Cardiac muscle cell (in vitro differentiated cells and primary cell): ENCODE results near the gene ZNF771. TPM values are rescaled to one million over a fixed set of nuclear protein-coding genes. Genes with fewer than 3 reads are reported as not detected.

Experiments used
- DNase-seq, 2 donors: peaks; one replicate each; pipeline versions ENCODE4 v3.0.0 to v3.0.0-alpha.2; 2010 to 2017; ENCODE audit warnings: low read depth in 1 of 2, low spot score in 1 of 2
- H3K27ac ChIP-seq: fragments of 200-600 bp; sonication (generic); 2 replicates; pipeline ENCODE4 v1.5.1; 2016
- H3K27me3 ChIP-seq: fragments of 200-600 bp; sonication (generic); 2 replicates; pipeline ENCODE4 v1.6.0; 2016; ENCODE audit warnings: control low read depth
- H3K36me3 ChIP-seq: fragments of 200-600 bp; sonication (generic); 2 replicates; pipeline ENCODE4 v1.5.1; 2016; ENCODE audit warnings: control low read depth
- H3K4me1 ChIP-seq: fragments of 200-600 bp; sonication (generic); 2 replicates; pipeline ENCODE4 v1.8.1; 2017; ENCODE audit warnings: low read depth, mild to moderate bottlenecking, mixed run types
- H3K4me3 ChIP-seq: fragments of 200-600 bp; sonication (generic); 2 replicates; pipeline ENCODE4 v1.5.1; 2016; ENCODE audit warnings: mild to moderate bottlenecking
- H3K9me3 ChIP-seq: fragments of 200-600 bp; sonication (generic); 2 replicates; pipeline ENCODE4 v1.5.1; 2017; ENCODE audit warnings: low read depth, mild to moderate bottlenecking, control low read depth
- polyA plus RNA-seq: library from polyadenylated mRNA; unstranded; fragments of >200 nt; fragmentation: Nextera tagmentation; extraction: Ambion mirVana; gene quantifications from 2 replicates; pipeline ENCODE4 v1.2.1, GENCODE V29; 2016
- total RNA-seq: library from RNA; depleted of rRNA; stranded (reverse); fragments of >200 nt; gene quantifications from 2 replicates; pipeline ENCODE4 v1.2.3, GENCODE V29; 2016
- TF ChIP-seq, protein P1 (sequence below): IDR thresholded peaks from 2 replicates; pipeline ENCODE4 v1.5.1; 2012; ENCODE audit warnings: low read depth, mild to moderate bottlenecking, low read length

Gene ZNF771
- total and polyA plus RNA-seq, 2 experiments from 2014 or later, result 31.5 to 36.1 TPM

- no peak for DNase-seq
- Histone ChIP-seq H3K9me3 (no peaks in the 10 kb centered on the region), H3K36me3 (no peaks in the 10 kb centered on the region), H3K27ac (peak overlapping the region; percentile 98), H3K4me1 (peaks cover 15% of the 10 kb centered on the region), H3K27me3 (no peaks in the 10 kb centered on the region), H3K4me3 (no peak overlapping the region)
- TF ChIP-seq, protein P1, sequence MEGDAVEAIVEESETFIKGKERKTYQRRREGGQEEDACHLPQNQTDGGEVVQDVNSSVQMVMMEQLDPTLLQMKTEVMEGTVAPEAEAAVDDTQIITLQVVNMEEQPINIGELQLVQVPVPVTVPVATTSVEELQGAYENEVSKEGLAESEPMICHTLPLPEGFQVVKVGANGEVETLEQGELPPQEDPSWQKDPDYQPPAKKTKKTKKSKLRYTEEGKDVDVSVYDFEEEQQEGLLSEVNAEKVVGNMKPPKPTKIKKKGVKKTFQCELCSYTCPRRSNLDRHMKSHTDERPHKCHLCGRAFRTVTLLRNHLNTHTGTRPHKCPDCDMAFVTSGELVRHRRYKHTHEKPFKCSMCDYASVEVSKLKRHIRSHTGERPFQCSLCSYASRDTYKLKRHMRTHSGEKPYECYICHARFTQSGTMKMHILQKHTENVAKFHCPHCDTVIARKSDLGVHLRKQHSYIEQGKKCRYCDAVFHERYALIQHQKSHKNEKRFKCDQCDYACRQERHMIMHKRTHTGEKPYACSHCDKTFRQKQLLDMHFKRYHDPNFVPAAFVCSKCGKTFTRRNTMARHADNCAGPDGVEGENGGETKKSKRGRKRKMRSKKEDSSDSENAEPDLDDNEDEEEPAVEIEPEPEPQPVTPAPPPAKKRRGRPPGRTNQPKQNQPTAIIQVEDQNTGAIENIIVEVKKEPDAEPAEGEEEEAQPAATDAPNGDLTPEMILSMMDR, result no peak
These were observed 30.2 kb upstream of the ZNF771 start for GRCh38 chr16:30377050-30377811.

DNA sequence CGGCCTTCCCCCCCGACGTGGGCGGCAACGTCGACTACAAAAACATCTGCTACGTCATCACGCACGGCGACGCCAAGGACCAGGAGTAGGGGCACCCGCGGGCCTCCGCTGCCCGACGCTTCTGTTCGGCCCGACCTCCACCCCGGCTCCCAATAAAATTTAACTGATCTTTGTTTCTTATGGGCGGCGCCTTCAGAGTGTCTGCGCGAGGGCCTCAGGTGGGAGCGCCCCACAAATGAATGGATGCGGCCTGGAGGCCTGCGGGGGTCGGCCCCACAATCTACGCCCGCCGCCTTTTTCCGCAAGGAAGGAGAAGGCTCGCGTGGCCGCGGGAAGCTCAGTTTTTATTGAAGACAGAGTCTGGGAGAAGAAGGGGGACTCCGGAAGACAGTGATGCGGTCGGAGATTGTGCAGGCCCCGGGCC is 29.6 kb upstream of the ZNF771 start:
- DNase-seq, result peak; percentile 86 to 95
- H3K27ac ChIP-seq, result peak overlapping the region; percentile 98
- peaks cover 9% of the 10 kb centered on the region for H3K4me1 ChIP-seq
- H3K36me3 ChIP-seq, result no peaks in the 10 kb centered on the region
- no peaks in the 10 kb centered on the region for H3K27me3 ChIP-seq
- H3K9me3 ChIP-seq, result no peaks in the 10 kb centered on the region
- TF ChIP-seq, protein P1, result no peak
- H3K4me3 ChIP-seq, result peak overlapping the region; percentile 60

GRCh38 chr16:30378236-30379157 is 28.9 kb upstream of the ZNF771 start:
- Histone ChIP-seq H3K4me1 (peaks cover 9% of the 10 kb centered on the region), H3K4me3 (peak overlapping the region; percentile 60), H3K27ac (peak overlapping the region; percentile 98), H3K27me3 (no peaks in the 10 kb centered on the region), H3K9me3 (no peaks in the 10 kb centered on the region), H3K36me3 (no peaks in the 10 kb centered on the region)
- TF ChIP-seq, protein P1, result peak; percentile 25
- DNase-seq, result peak; percentile 99

DNA sequence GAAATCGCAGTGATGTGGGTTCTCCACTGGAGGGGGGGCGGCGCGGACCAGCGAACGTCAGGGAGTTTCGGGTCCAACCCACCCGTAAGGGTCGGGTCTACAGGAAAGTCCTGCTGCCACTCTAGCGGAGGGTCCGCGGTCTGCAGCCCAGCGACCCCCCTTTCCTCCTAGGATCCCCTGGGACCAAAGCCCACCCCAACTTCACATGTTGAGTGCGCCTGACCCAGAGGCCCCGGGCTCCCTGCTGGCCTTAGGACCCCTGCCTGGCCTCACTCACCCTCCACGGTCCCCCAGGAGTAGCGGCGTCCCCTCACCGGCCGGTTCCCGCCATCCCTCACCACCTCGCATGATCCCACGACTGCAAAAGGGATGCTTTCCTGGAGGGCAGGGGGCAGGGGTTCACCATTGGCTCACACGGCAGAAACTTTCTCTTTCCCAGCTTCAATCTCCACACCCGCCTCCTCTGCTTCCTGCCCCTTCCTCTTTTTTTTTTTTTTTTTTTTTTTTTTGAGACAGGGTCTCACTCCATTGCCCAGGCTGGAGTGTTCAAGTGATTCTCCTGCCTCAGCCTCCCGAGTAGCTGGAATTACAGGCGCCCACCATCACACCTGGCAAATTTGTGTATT is 28.1 kb upstream of the ZNF771 start:
- no peaks in the 10 kb centered on the region for H3K9me3 ChIP-seq
- no peak for DNase-seq
- peak overlapping the region; percentile 98 for H3K27ac ChIP-seq
- TF ChIP-seq, protein P1, result no peak
- H3K4me3 ChIP-seq, result peak overlapping the region; percentile 60
- no peaks in the 10 kb centered on the region for H3K36me3 ChIP-seq
- peaks cover 9% of the 10 kb centered on the region for H3K4me1 ChIP-seq
- no peaks in the 10 kb centered on the region for H3K27me3 ChIP-seq

GRCh38 chr16:30380072-30380802 is 27.2 kb upstream of the ZNF771 start:
- no peaks in the 10 kb centered on the region for H3K9me3 ChIP-seq
- no peak for DNase-seq
- H3K36me3 ChIP-seq, result no peaks in the 10 kb centered on the region
- no peaks in the 10 kb centered on the region for H3K27me3 ChIP-seq
- TF ChIP-seq, protein P1, result no peak
- no peak overlapping the region for H3K4me3 ChIP-seq
- peaks cover 9% of the 10 kb centered on the region for H3K4me1 ChIP-seq
- H3K27ac ChIP-seq, result no peak overlapping the region
